ENCODE results near the gene ZNF326. TPM values are rescaled to one million over a fixed set of nuclear protein-coding genes. Genes with fewer than 3 reads are reported as not detected.

Gene ZNF326
- total RNA-seq = 12.8 TPM

- DNase-seq (ENCODE audit: extremely low spot score in 2 of 2) = peak in 1 of 2 donors; percentile 97
- H3K27me3 ChIP-seq = no peaks in the 10 kb centered on the region
- peak within 1 kb of the TSS; percentile 64 to 91 for H3K4me3 ChIP-seq
- no peaks in the 10 kb centered on the region for H3K9me3 ChIP-seq
- TF ChIP-seq POLR2A (IDR thresholded peaks at IDR 0.05) (peak in 1 of 2 donors; percentile 94), POLR2AphosphoS5 (IDR thresholded peaks at IDR 0.05; ENCODE audit: insufficient read depth in 1 of 2, low read depth in 1 of 2) (peak; percentile 62 to 94), CTCF (IDR thresholded peaks at IDR 0.05) (peak in 1 of 3 experiments; percentile 29)
- intact Hi-C loops (cut with DNase I) = loop anchor here (5.0 kb wide), 1 partner anchor 193 kb away; no protein-coding TSS in a partner anchor
- peaks cover 43% of the 10 kb centered on the region for H3K4me1 ChIP-seq
- no peaks in the 10 kb centered on the region for H3K36me3 ChIP-seq
- peak within 1 kb of the TSS; percentile 96 for H3K27ac ChIP-seq
Measured at GRCh38 chr1:89994805-89995597, at the start of gene ZNF326. Gene ZNF326 (plus strand): TSS chr1:89995110. CDS start chr1:89995258, 148 bp downstream.

- Histone ChIP-seq H3K4me3 (no peak overlapping the region), H3K36me3 (no peaks in the 10 kb centered on the region), H3K4me1 (no peaks in the 10 kb centered on the region), H3K27me3 (no peaks in the 10 kb centered on the region), H3K9me3 (no peaks in the 10 kb centered on the region), H3K27ac (no peak overlapping the region)
- TF ChIP-seq POLR2AphosphoS5 (IDR thresholded peaks at IDR 0.05; ENCODE audit: insufficient read depth in 1 of 2, low read depth in 1 of 2) (no peak), POLR2A (IDR thresholded peaks at IDR 0.05) (no peak), CTCF (IDR thresholded peaks at IDR 0.05) (no peak)
- no peak for DNase-seq (ENCODE audit: extremely low spot score in 2 of 2)
- intact Hi-C loops (cut with DNase I) = no loop called here
Measured at GRCh38 chr1:89945852-89946476, 48.9 kb upstream of the ZNF326 start.

GRCh38 chr1:89946532-89946931 lies 48.4 kb upstream of the ZNF326 start:
- intact Hi-C loops (cut with DNase I) = no loop called here
- Histone ChIP-seq H3K27ac (no peak overlapping the region), H3K36me3 (no peaks in the 10 kb centered on the region), H3K4me3 (no peak overlapping the region), H3K9me3 (no peaks in the 10 kb centered on the region), H3K27me3 (no peaks in the 10 kb centered on the region), H3K4me1 (no peaks in the 10 kb centered on the region)
- TF ChIP-seq CTCF (IDR thresholded peaks at IDR 0.05) = no peak
- no peak for TF ChIP-seq POLR2AphosphoS5 (IDR thresholded peaks at IDR 0.05; ENCODE audit: insufficient read depth in 1 of 2, low read depth in 1 of 2)
- TF ChIP-seq POLR2A (IDR thresholded peaks at IDR 0.05) = no peak
- no peak for DNase-seq (ENCODE audit: extremely low spot score in 2 of 2)

- no peak for DNase-seq (ENCODE audit: extremely low spot score in 2 of 2)
- intact Hi-C loops (cut with DNase I) = no loop called here
- TF ChIP-seq POLR2A (IDR thresholded peaks at IDR 0.05) (no peak), POLR2AphosphoS5 (IDR thresholded peaks at IDR 0.05; ENCODE audit: insufficient read depth in 1 of 2, low read depth in 1 of 2) (no peak), CTCF (IDR thresholded peaks at IDR 0.05) (no peak)
- no peak overlapping the region for H3K27ac ChIP-seq
- H3K4me1 ChIP-seq = no peaks in the 10 kb centered on the region
- H3K4me3 ChIP-seq = no peak overlapping the region
- no peaks in the 10 kb centered on the region for H3K9me3 ChIP-seq
- no peaks in the 10 kb centered on the region for H3K36me3 ChIP-seq
- H3K27me3 ChIP-seq = no peaks in the 10 kb centered on the region
Measured at GRCh38 chr1:89948722-89949345, 46.1 kb upstream of the ZNF326 start.
